Measurements from ENCODE around the gene MSANTD2.

DNA sequence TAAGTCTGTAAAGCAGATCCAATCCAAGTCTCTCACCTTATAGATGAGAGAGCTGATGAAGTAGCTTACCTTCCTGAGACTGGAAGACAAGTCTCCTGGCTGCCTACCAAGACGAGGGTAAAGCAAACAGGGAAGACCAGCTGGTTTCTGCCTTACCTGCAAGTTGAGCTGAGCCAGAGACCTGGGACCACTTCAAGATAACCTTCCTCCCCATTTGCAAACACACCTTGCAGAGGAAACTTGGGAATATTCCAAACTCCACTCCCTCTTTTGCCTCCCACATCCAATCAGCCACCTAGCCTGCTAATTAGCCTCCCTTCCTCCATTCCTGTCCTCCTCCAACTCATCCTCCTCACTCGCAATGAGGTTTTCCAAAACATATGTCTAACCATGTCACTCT lies 41.6 kb upstream of the MSANTD2 start:
- TF ChIP-seq CTCF (IDR thresholded peaks at IDR 0.05; ENCODE audit: low read depth, low read length) (no peak), POLR2A (IDR thresholded peaks at IDR 0.05; ENCODE audit: extremely low read depth, insufficient read length) (no peak), MYC (IDR thresholded peaks at IDR 0.05; ENCODE audit: low read depth, low read length) (no peak), MAX (IDR thresholded peaks at IDR 0.05; ENCODE audit: low read depth, low read length) (no peak)

Data from NB4 (cell line).